HG03280 (cell line): ENCODE data around the gene ACAP1.
A peak's percentile ranks its signal among the peaks of the same experiment; 100 is the strongest.

Source experiments
- ATAC-seq: cut with Tn5 transposase; IDR thresholded peaks from one replicate; pipeline ENCODE4 v1.9.1; 2021; ENCODE audit warnings: mild to moderate bottlenecking, moderate library complexity; ENCODE audit not compliant: unreplicated experiment

The ACAP1 gene

GRCh38 chr17:7336240-7337175 is at the start of gene ACAP1:
ACAP1 (plus strand) TSS chr17:7336529; CDS start chr17:7336735, 206 bp downstream.
- ATAC-seq = peak; percentile 68

- ATAC-seq = no peak
Measured at GRCh38 chr17:7289256-7290032, 46.9 kb upstream of the ACAP1 start.

- ATAC-seq = no peak
Measured at GRCh38 chr17:7290166-7290565, 46.2 kb upstream of the ACAP1 start.

GRCh38 chr17:7290685-7291084 is 45.6 kb upstream of the ACAP1 start:
- no peak for ATAC-seq

- no peak for ATAC-seq
Measured at GRCh38 chr17:7292194-7292593, 44.1 kb upstream of the ACAP1 start.

- no peak for ATAC-seq
Measured at GRCh38 chr17:7292729-7293128, 43.6 kb upstream of the ACAP1 start.

GRCh38 chr17:7293159-7293558 is 43.2 kb upstream of the ACAP1 start:
- ATAC-seq = no peak

- no peak for ATAC-seq
Measured at GRCh38 chr17:7293816-7294613, 42.3 kb upstream of the ACAP1 start.

- peak; percentile 53 for ATAC-seq
Measured at GRCh38 chr17:7294614-7295153, 41.6 kb upstream of the ACAP1 start, which contains the start of gene YBX2. YBX2 (minus strand) TSS chr17:7294639; CDS start chr17:7294500, 139 bp downstream.

- ATAC-seq = no peak
Measured at GRCh38 chr17:7295230-7296180, 40.8 kb upstream of the ACAP1 start.

GRCh38 chr17:7296189-7296861 is 40.0 kb upstream of the ACAP1 start:
- no peak for ATAC-seq

GRCh38 chr17:7304179-7304578 is 32.1 kb upstream of the ACAP1 start:
- no peak for ATAC-seq

GRCh38 chr17:7306911-7307685 is 29.2 kb upstream of the ACAP1 start, which contains the start of gene EIF5A:
EIF5A (plus strand) TSS chr17:7307628; CDS start chr17:7309636, 2,008 bp downstream.
- ATAC-seq = peak; percentile 68

- ATAC-seq = peak; percentile 9
Measured at GRCh38 chr17:7307686-7308624, 28.4 kb upstream of the ACAP1 start.

GRCh38 chr17:7308625-7309433 is 27.5 kb upstream of the ACAP1 start:
- no peak for ATAC-seq

- ATAC-seq = no peak
Measured at GRCh38 chr17:7309628-7310027, 26.7 kb upstream of the ACAP1 start.
